ENCODE measurements around the gene EMC8.
"Not testable (repeated sequence)": the region's sequence is repeated elsewhere in the genome, so short reads cannot be mapped to it uniquely, and the experiment has no call there.

EMC8 gene

DNA sequence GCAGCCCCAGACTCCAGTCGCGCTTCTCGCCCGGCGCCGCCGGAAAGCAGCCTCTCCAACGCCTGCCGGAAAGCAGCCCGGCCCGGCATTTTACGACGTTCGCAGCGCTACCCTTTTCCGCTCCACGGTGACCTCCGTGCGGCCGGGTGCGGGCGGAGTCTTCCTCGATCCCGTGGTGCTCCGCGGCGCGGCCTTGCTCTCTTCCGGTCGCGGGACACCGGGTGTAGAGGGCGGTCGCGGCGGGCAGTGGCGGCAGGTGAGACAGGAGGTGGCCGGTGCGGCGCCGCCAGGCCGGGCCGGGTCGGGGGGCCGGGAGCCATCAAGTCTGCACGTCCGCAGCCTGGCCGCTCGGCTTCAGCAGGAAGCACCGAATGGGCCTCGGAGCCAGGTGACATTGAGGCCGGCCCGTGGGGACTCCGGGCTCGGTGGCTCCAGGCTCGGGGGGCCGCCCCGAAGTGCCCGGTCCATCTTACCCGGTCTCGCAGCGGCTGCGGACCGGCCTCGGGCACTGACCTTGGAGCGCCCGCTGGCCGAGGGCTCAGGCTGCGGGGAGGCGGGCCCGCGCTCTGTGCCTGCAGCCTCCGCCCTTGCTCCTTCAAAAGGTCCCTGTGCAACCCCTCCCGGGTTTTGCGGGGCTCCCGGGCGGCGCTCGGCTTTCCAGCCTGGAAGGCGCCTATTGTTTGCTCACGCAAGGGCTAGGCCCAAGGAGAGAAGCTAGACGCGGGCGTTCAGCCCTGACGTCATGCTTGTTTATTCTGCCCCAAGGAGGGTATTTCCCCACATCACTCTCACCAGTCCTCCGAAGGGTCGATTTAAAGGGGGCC is at the start of gene EMC8, which contains the start of gene COX4I1:
TSS of gene EMC8 (minus strand) at position 48 of the 824 bp plus-strand sequence. CDS start 249 bp downstream, outside the sequence.
TSS of gene COX4I1 (plus strand) at position 199 of the 824 bp plus-strand sequence. CDS start 1,511 bp downstream, outside the sequence.
- peak; percentile 81 for DNase-seq

DNA sequence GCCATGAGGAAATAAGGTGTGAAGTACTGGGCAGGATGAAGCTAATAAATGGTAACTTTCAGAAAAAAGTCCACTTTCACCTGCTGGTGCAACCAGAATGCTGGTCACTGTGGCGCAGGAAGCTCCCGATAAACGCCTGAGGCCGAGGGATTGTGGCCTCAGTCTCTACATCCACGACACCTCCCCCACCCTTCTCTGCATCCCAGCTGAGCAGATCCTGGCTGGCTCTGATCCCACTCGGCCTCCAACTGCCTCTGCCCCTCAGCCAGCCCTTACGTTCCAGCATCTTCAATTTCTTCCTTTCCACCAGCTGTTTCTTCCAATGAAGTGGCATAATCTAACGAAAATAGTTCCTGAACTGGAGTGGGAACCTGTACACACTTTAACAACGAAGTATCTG is 49.6 kb upstream of the EMC8 start:
- DNase-seq = no peak

DNA sequence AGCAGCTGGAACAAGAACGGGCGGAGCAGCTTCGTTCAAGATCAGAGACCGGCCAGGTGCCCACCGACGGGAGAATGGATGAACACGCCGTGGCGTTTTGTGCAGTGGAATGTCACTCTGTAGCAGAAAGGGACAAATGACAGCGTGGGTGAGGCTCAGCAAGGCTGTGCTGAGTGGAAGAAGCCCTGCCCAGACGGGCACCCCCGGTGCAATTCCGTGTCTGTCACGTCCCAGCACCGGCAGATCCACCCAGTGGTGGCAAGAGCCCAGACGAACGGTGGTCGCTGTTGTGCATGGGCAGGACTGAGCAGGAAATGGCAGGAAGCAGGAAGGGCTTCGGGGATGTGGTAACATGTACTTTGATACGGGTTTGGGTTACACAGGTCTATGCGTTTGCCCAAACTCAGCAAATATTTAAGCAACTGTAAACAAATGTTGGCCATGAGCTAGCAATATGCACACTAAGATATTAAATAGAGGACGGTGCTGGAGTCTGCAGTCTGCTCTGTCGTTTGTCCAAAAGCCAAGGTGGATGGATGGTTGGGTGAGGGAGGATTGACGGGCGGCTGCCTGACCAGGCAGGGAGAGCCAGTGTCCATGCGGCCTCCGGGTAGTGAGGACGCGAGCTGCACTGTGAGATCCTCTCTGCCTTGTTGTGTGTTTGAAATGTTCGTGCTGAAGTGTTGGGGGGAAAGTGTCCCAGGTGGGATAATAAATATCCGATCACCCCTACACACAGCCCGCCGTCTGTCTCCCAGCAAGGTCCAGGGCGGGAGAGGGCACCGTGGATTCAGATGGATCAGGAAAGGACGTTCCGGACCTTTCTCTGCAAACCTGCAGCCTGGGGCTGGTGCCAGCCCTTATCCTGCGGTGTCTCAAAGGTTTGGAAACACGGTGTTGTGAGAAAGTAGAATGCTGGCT is 48.6 kb upstream of the EMC8 start:
- no peak for DNase-seq

DNA sequence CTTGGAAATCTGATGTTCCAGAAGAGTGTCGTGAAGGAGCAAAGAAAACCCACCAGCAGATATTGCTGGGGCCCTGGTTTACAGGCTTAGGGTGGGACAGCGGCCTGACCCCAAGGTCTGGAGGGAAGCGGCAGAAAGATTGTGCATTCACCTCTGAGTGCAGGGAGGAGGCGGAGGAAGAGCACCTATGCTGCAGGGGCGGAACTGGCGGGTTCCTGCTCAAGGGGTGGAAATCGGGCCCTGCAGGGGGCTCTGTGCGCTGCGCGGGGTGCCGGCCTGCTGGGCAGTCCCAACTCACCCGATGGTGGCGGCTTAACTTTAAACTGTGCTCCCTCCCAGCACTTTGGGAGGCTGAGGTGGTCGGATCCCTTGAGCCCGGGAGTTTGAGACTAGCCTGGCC is 47.7 kb upstream of the EMC8 start:
- DNase-seq = no peak

DNA sequence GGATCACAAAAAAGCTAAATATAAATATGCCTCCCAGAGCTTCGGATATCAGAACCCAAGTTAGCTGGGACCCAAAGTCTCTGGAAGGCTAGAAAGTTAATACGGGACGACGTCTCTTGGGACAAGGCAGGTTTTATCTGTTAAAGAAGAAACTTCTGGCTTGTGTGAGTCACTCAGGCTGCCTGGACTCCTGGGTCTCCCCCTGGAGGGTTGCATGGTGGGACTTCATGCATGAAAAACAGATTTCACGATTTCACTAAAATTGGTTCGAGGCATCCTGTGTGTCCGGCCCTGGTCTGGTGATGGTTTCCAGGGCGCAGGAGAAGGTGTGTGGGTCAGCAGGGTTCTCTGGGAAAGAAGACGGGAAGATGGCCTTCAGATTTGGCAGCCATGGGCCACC is 47.1 kb upstream of the EMC8 start:
- no peak for DNase-seq

DNA sequence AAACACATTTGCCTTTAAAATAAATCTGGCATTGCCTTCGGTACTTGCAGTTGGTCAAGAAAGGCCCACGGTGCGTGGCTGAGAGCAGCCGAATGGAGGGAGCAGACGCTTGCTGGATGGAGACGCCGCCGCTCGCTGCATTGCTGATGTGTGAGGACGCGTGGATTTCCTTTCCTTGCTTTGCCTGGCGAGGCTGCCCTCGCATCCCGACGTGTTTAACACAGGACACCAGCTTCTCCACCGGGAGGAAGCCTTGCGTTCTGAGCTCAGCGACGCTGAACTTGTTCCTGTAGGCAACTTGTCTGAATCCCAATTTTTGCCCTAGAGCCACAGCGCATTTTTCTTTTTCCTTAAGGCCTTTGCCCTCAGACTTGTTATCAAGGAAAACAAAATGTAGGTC is 45.9 kb upstream of the EMC8 start:
- no peak for DNase-seq

DNA sequence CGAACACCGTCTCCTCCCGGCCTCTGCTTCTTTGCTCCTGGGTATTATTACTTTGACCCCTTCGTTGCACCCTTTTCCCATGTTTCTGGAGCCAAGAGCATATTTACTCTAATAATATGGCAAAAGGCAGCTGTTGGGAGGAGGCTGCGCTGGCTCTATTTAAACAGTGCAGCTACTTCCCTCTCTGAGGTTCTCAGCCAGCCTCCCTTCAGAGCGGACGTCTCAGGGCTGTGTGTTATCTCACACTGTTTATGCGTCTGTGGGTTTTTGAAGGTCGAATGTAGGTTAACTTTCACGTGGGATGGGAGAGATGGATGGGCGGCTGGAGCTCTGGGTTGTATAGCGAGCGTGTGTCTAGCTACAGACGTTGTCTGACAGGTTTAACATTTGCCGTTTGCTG is 45.4 kb upstream of the EMC8 start:
- no peak for DNase-seq

DNA sequence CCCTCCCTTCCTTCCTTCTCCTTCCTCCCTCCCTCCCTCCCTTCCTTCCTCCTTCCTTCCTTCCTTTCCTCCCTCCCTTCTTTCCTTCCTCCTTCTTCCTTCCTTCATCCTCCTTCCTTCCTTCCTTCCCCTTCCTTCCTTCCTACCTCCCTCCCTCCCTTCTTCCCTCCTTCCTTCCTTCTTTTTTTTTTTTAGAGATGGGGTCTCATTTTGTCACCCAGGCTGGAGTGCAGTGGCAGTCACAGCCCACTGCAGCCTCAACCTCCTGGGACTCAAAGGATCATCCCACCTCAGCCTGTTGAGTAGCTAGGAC is 44.8 kb upstream of the EMC8 start:
- no peak for DNase-seq

DNA sequence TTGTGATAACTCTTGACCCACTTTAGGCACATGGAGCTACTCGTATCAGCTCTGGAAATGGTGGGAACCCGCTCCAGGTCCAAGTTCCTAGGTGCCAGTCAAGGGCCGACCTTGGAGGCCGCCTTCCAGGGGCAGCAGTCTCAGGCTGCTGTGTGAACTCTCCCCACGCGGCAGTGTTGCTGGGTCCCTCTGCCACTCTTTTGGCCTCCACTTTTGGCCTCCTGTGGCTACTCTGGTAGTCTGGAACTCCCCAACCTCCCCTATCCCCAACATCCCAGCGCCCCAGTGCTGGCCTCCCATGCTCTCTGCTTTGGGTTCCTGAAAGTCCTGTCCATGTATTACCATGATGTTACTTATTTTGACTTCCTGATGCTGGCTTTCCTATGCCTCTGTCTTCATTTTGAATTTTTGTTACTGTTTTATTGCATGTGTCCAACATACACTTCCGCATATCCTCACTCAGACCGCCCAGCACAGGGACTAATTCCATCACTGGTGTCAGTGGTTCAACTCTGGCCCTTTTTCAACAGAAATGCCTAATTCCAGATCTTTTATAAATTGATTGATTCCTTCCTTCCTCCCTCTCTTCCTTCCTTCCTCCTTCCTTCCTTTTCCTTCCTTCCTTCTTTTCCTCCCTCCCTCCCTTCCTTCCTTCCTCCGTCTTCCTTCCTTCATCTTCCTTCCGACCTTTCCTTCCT is 44.3 kb upstream of the EMC8 start:
- no peak for DNase-seq

DNA sequence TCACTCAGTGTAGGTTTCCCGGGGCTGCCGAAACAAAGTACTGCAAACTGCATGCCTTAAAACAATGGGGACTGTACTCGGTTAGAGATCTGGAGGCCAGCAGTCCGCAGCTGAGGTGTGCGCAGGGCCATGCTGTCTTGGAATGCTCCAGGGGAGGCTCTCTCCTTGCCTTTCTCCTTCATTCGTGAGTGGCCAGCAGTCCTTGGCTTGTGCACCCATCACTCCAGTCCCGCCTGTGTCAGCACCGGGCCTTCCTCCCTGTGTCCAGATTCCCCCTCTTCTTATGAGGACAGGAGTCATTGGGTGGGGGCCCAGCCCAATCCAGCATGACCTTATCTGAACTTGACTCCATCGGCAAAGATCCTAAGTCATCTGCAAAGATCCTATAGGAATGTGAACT is 43.5 kb upstream of the EMC8 start:
- DNase-seq = no peak

DNA sequence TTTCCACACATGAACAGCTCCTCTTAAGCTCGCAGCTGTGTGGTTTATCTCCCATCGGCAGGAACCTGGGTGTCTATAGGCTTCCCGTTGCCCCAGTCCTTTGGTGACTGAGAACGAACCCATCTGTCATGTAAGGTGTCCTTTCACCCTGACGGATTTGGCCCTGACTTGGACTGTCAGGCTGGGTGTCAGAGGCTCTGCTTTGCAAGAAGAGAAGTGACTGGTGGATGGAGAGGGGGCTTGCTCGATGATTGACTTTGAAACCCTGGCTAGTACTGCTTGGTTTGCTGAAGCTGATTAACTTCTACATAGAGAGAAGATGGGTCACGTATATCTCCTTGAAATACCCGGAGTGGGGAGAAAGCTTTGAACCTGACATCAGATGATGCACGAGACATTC is 43.1 kb upstream of the EMC8 start:
- DNase-seq = no peak

DNA sequence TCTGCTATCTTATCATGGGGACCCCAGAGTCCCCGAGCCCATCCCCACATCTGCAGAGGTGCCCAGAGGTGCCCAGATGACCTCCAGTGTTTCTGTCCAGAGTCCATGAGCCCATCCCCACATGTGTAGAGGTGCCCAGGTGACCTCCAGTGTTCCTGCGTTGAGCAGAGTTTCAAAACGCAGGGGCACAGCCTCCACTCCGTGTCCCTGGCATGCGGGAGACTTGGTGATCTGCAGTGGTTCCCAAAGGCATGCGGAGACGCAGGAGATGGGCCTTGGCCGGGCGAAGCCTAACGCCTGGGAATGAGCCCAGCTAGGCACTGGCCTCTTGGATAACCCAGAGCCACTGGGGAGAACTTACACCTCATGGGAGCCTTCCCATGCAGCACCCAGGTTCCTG is 41.5 kb upstream of the EMC8 start:
- DNase-seq = no peak

DNA sequence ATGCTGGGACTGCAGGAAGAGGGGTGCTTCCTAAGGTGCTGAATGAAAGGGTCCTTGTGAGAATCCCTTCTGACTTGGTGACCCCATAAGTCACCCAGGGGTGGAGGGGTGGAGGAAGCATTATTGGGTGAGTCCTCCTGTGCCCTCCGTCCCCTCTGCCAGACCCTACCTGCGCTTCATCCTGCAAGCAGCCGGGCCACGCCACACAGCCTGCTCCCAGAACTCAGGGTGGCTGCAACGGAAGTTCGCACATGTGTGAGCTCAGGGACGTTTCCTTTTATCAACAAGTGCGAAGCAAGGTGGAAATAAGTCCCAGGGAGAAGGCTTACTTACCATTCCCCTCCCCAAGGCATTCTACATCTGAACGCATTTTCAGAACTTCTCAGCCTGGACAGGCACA is 41.1 kb upstream of the EMC8 start:
- no peak for DNase-seq

DNA sequence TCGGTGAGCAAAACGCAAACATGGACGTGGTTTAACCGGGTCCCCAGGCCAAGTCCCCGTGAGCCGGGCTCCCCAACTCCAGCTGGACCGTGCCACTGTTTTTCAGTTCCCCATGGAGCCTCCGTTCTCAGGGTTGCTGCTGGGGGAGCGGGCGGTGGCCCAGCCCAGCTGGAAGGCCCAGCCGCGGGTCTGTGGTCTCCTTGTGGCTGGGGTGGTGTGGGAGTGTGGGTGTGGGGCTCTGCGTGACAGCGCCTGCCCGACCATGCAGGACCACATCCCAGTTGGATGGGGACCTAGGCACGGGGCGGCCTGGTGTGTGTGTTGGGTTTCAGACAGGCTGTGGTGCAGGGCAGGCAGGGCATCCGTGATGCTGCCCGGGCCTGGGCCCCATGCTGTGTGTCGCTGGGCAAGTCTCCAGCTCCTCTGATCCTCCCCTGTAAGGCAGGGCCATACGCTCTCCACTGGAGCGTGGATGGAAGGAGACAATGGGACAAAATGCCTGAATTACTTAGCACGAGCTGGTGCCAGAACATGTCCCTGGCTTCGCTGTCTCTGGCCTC is 40.4 kb upstream of the EMC8 start:
- no peak for DNase-seq

DNA sequence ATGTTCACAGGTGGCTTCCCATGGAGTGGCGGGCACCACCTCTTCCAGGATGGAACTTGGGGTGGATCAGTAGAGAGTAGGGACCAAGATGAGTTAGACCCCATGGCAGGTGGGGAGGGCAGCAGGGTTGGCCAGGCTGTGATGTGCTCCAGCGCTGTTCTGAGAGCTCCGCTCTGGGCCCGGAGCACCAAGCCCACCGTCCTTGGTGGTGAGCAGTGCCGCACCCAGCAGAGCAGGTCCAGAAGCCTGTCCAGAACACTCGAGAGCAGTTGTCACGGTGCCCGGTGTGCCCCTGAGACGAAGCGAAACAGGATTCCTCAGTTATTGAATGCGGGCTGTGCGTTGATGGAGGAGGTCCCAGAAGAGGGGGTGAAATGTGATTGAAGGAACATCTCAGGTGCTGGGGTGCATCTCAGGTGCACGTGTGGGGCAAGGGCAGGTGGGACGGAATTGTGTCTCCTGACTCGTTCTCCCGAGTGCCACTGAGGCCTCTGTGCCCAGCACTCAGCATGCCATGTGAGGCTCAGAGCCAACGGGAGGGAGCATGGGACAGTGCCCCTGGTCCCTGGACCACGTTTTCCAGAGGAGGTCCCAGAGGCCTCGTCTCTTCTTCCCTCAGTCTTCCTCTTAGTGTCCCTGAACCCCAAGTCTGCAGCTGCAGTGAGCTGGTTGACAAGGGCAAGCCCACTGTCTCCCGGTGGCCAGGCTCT is 39.7 kb upstream of the EMC8 start:
- no peak for DNase-seq

DNA sequence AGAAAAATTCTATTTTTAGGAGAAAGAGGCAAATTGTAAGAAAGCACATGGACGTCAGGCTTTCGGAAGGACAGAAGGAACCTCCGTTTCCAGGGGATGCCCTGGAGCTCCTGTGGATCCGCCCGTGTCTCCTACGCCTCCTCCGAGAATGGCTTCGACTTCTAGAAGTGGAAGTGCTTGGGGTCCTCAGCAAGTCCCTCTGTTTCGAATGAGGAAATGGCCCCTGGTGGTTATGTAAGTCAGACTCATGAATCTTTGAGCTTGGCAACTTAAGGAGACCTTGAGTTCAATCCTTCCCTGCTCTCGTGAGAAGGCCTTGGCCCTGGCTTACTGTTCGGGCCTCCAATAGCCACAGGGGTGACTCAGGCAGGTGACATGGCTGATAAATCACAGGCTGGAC is 39.0 kb upstream of the EMC8 start:
- no peak for DNase-seq

DNA sequence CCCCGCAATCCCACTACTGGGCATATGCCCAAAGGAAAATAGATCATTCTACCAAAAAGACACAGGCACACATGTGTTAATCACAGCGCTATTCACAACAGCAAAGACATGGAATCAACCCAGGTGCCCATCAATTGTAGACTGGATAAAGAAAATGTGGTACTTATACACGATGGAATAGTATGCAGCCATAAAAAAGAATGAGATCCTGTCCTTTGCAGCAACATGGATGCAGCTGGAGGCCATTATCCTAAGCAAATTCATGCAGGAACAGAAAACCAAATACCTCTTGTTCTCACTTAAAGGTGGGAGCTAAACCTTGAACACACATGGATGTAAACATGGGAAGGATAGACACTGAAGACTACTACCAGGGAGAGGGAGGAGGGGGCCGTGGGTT is 38.3 kb upstream of the EMC8 start:
- DNase-seq = not testable (repeated sequence)

DNA sequence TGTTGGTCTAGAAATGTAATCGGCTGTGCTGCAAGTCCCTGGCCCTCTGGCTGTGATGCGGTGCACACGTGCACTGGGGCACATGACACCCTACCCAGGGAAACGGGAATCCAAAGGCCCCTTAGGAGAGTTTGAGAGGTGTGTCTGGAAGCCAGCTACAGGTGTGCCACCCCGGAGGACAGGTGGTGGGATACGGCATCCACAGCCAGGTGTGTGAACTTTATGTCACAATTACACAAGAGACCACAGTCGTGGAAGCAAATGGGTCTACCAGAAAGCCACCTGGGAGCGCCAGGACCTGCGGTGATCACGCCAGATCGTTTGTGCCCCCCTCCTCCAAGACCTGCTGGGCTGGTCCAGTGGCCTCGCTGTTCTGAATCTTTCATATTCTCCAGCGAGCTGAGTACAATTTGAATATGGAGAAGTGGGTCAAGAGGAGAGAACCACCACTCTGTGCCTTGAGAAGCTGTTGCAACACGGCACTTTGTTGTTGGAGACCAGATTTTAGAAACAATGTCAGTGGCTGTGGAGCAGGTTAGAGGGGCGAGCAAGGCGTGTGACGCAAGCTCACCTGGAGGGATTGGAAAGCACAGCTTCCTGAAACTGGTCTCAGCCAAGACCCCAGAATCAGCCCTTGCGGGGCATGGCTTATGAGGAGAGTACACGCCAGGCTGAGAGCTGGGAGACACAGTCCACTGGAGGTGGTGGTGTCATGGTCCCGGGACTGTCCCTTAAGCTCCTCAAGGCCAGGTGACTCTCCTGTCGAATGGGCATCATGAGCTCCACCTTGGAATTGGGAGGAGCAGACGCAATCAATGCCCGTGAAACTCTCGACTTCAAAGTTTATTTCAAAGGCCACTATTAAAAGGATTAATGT is 37.6 kb upstream of the EMC8 start:
- no peak for DNase-seq

DNA sequence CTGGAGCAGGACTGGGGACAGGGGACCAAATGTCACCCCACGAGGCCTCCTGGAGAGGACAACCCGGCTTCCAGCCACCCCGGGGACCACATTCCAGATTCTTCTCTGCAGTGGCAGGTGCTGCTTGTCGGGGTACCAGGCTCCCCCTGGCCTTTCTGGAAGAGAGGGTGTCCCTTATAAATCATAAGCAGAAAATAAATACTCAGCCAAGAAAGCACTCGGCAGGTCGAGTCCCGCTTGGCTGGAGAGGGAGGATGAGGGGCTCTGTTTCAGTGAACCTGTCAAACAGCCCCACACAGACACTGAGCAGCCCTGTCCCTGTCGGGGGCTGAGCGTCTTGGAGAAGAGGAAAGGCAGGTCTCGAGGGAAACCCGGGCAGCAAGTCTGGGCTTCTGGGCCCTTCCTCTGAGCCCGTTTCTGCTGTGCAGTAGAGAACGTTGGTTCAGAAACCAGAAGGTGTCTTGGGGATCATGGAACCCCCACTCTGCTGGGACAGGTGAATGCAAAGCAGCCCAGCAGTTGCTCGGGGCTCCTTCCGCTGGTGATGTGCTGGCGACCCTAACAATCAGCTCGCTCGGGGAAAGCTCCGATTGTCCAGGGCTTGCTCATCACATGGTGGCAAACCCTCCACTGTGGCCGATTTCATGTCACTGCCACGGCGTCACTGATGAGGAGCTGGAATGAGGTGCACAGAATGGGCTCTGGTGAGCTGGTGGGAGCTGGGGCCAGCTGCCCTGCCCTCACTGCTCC is 36.8 kb upstream of the EMC8 start:
- no peak for DNase-seq

DNA sequence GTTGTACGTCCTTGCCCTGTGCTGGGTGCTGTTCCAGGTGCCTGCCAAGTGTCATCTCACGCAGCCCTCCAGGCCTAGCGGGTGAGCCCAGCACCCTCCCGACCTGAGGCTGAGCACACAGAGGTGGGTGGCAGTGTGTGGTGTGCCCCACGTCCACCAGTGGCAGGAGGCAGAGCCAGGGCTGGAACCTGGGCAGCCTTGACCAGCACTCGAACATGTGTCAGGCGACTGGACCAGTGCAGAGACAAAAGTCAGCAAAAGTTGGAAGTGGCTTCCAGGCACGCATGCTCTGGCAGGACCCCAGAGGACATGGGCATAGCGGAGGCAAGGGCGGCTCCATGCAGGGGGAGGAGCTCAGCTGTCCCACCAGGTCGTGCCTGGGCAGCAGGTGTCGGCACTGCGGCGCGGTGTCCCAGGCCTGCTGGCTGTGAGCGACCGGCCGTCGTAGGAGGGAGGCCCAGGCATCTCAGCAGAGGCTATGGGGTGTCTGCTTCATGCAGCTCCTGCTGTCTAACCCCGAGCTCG is 35.9 kb upstream of the EMC8 start:
- no peak for DNase-seq

Measured in NCI-H2107 (cell line).